Smooth muscle cell (in vitro differentiated cells): ENCODE results near the gene PDLIM3. TPM values are rescaled to one million over a fixed set of nuclear protein-coding genes. Genes with fewer than 3 reads are reported as not detected.

Source experiments
- DNase-seq: peaks from one replicate; lab custom pipeline; 2025; ENCODE audit not compliant: unreplicated experiment; lab: John Stamatoyannopoulos, UW
- H2AFZ ChIP-seq: fragments of 200-600 bp; sonication (generic); 2 replicates; pipeline ENCODE4 v1.6.0; 2016; ENCODE audit warnings: antibody characterized with exemption, low read depth, mild to moderate bottlenecking
- H3F3A ChIP-seq: fragments of 200-600 bp; sonication (generic); 2 replicates; pipeline ENCODE4 v1.6.0; 2017; ENCODE audit warnings: antibody characterized with exemption, low read depth
- H3K27ac ChIP-seq: fragments of 200-600 bp; sonication (generic); 2 replicates; pipeline ENCODE4 v1.5.1; 2016; ENCODE audit warnings: low read depth, mild to moderate bottlenecking
- H3K27me3 ChIP-seq: fragments of 200-600 bp; sonication (generic); 2 replicates; pipeline ENCODE4 v1.6.1; 2016; ENCODE audit warnings: low read depth, mild to moderate bottlenecking
- H3K36me3 ChIP-seq: fragments of 200-600 bp; sonication (generic); 2 replicates; pipeline ENCODE4 v1.5.1; 2016; ENCODE audit warnings: low read depth
- H3K4me1 ChIP-seq: fragments of 200-600 bp; sonication (generic); 2 replicates; pipeline ENCODE4 v1.5.1; 2016; ENCODE audit warnings: low read depth
- H3K4me2 ChIP-seq: fragments of 200-600 bp; sonication (generic); 2 replicates; pipeline ENCODE4 v1.6.0; 2016; ENCODE audit warnings: mild to moderate bottlenecking
- H3K4me3 ChIP-seq: fragments of 200-600 bp; sonication (generic); 2 replicates; pipeline ENCODE4 v1.5.1; 2016; ENCODE audit warnings: mild to moderate bottlenecking
- H3K79me2 ChIP-seq: fragments of 200-600 bp; sonication (generic); 2 replicates; pipeline ENCODE4 v1.6.0; 2016; ENCODE audit warnings: low read depth, mild to moderate bottlenecking
- H3K9ac ChIP-seq: fragments of 200-600 bp; sonication (generic); 2 replicates; pipeline ENCODE4 v1.6.0; 2016; ENCODE audit warnings: low read depth
- H3K9me3 ChIP-seq: fragments of 200-600 bp; sonication (generic); replicated peaks from 2 replicates; pipeline ENCODE4 v1.5.1; 2016; ENCODE audit warnings: low read depth
- H4K20me1 ChIP-seq: fragments of 200-600 bp; sonication (generic); 2 replicates; pipeline ENCODE4 v1.6.0; 2016; ENCODE audit warnings: low read depth
- WGBS: methylation state at CpG from one replicate; pipeline ENCODE4 v1.1.7; 2016; ENCODE audit warnings: low lambda C conversion rate; 5-methylcytosine and 5-hydroxymethylcytosine counted together
- polyA plus RNA-seq: library from polyadenylated mRNA; unstranded; fragments of >200 nt; fragmentation: Nextera tagmentation; extraction: Ambion mirVana; gene quantifications from 2 replicates; pipeline ENCODE4 v1.2.1, GENCODE V29; 2016
- total RNA-seq: library from RNA; depleted of rRNA; stranded (reverse); fragments of >200 nt; gene quantifications from 2 replicates; pipeline ENCODE4 v1.2.3, GENCODE V29; 2014
- TF ChIP-seq, protein P1 (sequence below): fragments of 200-600 bp; sonication (generic); IDR thresholded peaks from 2 replicates; pipeline ENCODE4 v1.5.1; 2017; ENCODE audit warnings: borderline replicate concordance, mild to moderate bottlenecking, antibody characterized with exemption; ENCODE audit not compliant: insufficient read depth, poor library complexity, severe bottlenecking

Gene PDLIM3
- total and polyA plus RNA-seq, 2 experiments from 2014 or later = 356 to 691 TPM

DNA sequence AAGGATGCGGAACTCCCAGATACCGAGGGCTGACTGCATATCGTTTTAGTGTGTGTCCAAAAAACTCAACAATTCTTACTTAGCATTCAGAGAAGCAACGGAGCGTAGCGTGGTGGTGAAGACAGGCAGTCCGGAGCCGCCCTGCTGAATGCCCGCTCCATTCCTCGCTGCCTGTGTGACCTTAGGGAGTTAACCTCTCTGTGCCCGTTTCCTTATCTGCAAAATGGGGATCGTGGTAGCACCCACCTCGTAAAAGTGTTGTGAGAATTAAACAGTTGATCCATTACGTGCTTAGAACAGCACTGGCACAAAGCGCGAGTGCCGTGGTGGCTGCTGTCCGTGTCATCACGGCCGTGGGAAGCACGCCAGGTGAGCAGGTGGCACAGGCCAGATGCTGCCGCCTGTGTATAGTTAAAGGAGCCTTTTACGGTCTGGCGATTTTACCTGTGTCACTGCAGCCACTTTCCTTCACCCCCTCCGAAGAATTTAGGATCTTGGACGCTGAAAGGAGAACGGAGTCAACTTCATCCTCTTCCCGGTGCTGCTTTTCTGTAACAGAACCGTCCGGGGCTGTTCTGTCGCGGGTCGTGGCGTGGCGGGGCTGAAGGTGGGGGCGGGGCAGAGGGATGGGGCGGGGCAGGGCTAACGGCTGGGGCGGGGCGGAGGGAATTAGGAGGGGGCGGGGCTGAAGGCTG is 64.7 kb downstream of the PDLIM3 start:
- no peaks in the 10 kb centered on the region for H4K20me1 ChIP-seq
- no peak overlapping the region for H3K27ac ChIP-seq
- no peaks in the 10 kb centered on the region for H3K36me3 ChIP-seq
- peak overlapping the region; percentile 84 for H3K4me3 ChIP-seq
- H3K4me1 ChIP-seq = no peaks in the 10 kb centered on the region
- TF ChIP-seq, protein P1, sequence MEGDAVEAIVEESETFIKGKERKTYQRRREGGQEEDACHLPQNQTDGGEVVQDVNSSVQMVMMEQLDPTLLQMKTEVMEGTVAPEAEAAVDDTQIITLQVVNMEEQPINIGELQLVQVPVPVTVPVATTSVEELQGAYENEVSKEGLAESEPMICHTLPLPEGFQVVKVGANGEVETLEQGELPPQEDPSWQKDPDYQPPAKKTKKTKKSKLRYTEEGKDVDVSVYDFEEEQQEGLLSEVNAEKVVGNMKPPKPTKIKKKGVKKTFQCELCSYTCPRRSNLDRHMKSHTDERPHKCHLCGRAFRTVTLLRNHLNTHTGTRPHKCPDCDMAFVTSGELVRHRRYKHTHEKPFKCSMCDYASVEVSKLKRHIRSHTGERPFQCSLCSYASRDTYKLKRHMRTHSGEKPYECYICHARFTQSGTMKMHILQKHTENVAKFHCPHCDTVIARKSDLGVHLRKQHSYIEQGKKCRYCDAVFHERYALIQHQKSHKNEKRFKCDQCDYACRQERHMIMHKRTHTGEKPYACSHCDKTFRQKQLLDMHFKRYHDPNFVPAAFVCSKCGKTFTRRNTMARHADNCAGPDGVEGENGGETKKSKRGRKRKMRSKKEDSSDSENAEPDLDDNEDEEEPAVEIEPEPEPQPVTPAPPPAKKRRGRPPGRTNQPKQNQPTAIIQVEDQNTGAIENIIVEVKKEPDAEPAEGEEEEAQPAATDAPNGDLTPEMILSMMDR = no peak
- H3K4me2 ChIP-seq = peak overlapping the region; percentile 99
- H2AFZ ChIP-seq = peak overlapping the region; percentile 100
- H3F3A ChIP-seq = no peaks in the 10 kb centered on the region
- 7% methylated on average over 40 of the region's 41 CpGs for WGBS
- DNase-seq = no peak
- no peaks in the 10 kb centered on the region for H3K9me3 ChIP-seq
- no peaks in the 10 kb centered on the region for H3K79me2 ChIP-seq
- no peaks in the 10 kb centered on the region for H3K27me3 ChIP-seq
- H3K9ac ChIP-seq = peak overlapping the region; percentile 65

DNA sequence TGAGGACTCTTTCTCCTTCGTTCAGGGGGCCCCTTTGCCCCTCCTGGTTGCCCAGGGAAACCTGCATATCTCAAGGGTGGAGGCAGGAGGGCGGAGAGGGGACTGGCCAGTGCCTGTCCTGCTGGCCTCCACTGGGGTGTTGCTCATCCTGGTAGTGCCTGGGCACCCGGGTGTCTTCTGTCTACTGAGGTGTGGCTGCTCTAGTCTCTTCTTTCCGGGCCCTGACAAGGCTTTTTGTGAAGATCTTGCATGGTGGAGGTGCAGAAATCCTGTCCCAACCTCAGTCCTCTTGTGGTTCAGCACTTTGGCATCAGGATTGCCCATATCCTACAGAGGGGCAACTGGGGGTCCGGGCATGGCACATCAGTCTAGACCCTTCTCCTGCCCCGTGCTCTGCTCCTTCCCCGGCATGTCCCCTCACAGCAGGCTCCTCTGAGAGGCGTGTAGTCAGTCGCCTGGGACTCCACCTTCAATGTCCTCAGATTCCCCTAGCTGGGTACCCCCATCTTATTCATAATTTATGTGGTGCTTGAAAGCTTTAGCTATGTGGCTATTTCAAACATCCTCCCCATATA is 65.6 kb downstream of the PDLIM3 start:
- no peaks in the 10 kb centered on the region for H3K4me1 ChIP-seq
- no peaks in the 10 kb centered on the region for H3F3A ChIP-seq
- H3K4me2 ChIP-seq = no peak overlapping the region
- no peak overlapping the region for H3K9ac ChIP-seq
- no peaks in the 10 kb centered on the region for H3K36me3 ChIP-seq
- WGBS = 82% methylated on average over 9 of the region's 9 CpGs
- no peaks in the 10 kb centered on the region for H3K79me2 ChIP-seq
- H4K20me1 ChIP-seq = no peaks in the 10 kb centered on the region
- H3K9me3 ChIP-seq = no peaks in the 10 kb centered on the region
- no peak overlapping the region for H3K27ac ChIP-seq
- no peaks in the 10 kb centered on the region for H3K27me3 ChIP-seq
- DNase-seq = no peak
- TF ChIP-seq, protein P1 = no peak
- H2AFZ ChIP-seq = no peak overlapping the region
- no peak overlapping the region for H3K4me3 ChIP-seq

DNA sequence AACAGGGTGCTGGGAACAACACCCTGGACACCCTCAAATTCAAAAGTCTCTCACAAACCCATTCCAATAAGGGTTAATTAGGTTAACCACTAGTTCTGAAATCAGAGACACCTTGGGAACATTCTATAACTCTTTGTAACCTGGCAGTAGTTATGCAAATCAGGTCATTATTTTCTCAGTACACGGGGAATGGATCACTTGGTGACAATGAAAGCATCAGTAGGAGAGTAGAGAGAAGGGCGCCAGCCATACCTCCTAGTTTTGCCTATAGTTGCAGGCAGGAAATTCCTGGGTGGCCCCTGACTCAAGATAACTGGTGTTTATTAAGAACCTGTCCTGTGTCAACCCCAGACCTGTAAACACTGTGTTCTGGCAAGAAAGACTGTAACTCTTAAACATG is 66.3 kb downstream of the PDLIM3 start:
- WGBS = 86% methylated on average over 2 of the region's 2 CpGs
- DNase-seq = no peak
- no peaks in the 10 kb centered on the region for H3K79me2 ChIP-seq
- H3K9ac ChIP-seq = no peak overlapping the region
- H3K4me2 ChIP-seq = no peak overlapping the region
- no peaks in the 10 kb centered on the region for H3K36me3 ChIP-seq
- no peak overlapping the region for H3K27ac ChIP-seq
- H3F3A ChIP-seq = no peaks in the 10 kb centered on the region
- TF ChIP-seq, protein P1 = no peak
- no peak overlapping the region for H3K4me3 ChIP-seq
- H2AFZ ChIP-seq = no peak overlapping the region
- H3K4me1 ChIP-seq = no peaks in the 10 kb centered on the region
- no peaks in the 10 kb centered on the region for H3K9me3 ChIP-seq
- no peaks in the 10 kb centered on the region for H4K20me1 ChIP-seq
- H3K27me3 ChIP-seq = no peaks in the 10 kb centered on the region

DNA sequence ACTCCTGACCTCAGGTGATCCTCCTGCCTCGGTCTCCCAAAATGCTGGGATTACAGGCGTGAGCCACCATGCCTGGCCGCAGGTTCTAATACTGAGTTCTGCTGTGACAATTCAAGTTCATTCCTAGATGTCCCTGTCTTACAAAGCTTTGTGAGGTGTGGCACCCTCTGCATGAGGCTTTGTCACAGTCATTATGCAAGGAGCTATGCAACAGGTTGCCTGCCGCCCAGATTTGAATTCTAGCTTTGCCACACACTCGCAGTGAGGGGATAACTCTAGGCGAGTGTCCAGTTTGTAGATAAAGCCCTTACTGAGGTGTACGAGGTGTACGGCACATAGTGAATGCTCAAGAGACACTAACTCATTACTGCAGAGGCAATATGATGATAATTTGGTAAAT is 67.3 kb downstream of the PDLIM3 start:
- no peak overlapping the region for H3K4me2 ChIP-seq
- H3K36me3 ChIP-seq = no peaks in the 10 kb centered on the region
- no peaks in the 10 kb centered on the region for H3F3A ChIP-seq
- no peak overlapping the region for H3K27ac ChIP-seq
- no peaks in the 10 kb centered on the region for H3K4me1 ChIP-seq
- H3K79me2 ChIP-seq = no peaks in the 10 kb centered on the region
- H3K9ac ChIP-seq = no peak overlapping the region
- TF ChIP-seq, protein P1 = no peak
- no peaks in the 10 kb centered on the region for H3K27me3 ChIP-seq
- no peaks in the 10 kb centered on the region for H3K9me3 ChIP-seq
- H4K20me1 ChIP-seq = no peaks in the 10 kb centered on the region
- H3K4me3 ChIP-seq = no peak overlapping the region
- H2AFZ ChIP-seq = no peak overlapping the region
- DNase-seq = no peak
- 92% methylated on average over 8 of the region's 8 CpGs for WGBS
